ENCODE data around the gene WASHC3. TPM values are rescaled to one million over a fixed set of nuclear protein-coding genes. Genes with fewer than 3 reads are reported as not detected.
A peak's percentile ranks its signal among the peaks of the same experiment; 100 is the strongest.

The WASHC3 gene
- total RNA-seq, 4 donors from 2014 or later: 60.4 to 99.4 (median 63.3) TPM

- no peaks in the 10 kb centered on the region for H3K27me3 ChIP-seq
- no peak for DNase-seq (ENCODE audit: low spot score in 2 of 2)
- no peak overlapping the region for H3K4me3 ChIP-seq
- no peaks in the 10 kb centered on the region for H3K9me3 ChIP-seq
- H3K36me3 ChIP-seq: peaks cover 0 to 95% (median 6%) of the 10 kb centered on the region in 3 donors
- no peak overlapping the region for H3K27ac ChIP-seq
- no peaks in the 10 kb centered on the region for H3K4me1 ChIP-seq
- 68 to 78% methylated on average over 1 of the region's 1 CpG for WGBS, 2 donors
- TF ChIP-seq, protein P1, sequence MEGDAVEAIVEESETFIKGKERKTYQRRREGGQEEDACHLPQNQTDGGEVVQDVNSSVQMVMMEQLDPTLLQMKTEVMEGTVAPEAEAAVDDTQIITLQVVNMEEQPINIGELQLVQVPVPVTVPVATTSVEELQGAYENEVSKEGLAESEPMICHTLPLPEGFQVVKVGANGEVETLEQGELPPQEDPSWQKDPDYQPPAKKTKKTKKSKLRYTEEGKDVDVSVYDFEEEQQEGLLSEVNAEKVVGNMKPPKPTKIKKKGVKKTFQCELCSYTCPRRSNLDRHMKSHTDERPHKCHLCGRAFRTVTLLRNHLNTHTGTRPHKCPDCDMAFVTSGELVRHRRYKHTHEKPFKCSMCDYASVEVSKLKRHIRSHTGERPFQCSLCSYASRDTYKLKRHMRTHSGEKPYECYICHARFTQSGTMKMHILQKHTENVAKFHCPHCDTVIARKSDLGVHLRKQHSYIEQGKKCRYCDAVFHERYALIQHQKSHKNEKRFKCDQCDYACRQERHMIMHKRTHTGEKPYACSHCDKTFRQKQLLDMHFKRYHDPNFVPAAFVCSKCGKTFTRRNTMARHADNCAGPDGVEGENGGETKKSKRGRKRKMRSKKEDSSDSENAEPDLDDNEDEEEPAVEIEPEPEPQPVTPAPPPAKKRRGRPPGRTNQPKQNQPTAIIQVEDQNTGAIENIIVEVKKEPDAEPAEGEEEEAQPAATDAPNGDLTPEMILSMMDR (IDR thresholded peaks at IDR 0.05): no peak
- no peak for TF ChIP-seq POLR2A (IDR thresholded peaks at IDR 0.05)
- TF ChIP-seq EP300 (IDR thresholded peaks at IDR 0.05): no peak
Measured at GRCh38 chr12:102050660-102051430, 10.9 kb downstream of the WASHC3 start.

DNA sequence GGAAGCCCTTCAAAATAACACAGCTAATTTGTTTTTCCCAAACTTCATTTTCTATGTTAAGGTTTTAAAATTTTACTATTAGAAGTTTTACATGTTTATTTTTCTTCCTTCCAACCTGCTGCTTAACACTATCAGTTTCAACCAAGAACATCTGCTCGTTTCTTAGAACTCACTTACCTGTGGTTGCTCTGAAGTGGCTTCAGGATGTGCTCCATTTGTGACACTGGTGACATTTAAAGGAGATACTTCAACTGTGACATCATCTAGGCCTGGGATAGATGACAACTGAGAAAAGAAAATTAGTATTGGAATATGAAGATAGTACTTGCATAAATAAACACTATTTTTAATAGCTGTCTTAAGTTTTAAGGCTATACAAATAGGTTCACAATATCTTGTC, 17.9 kb downstream of the WASHC3 start:
- H3K9me3 ChIP-seq: no peaks in the 10 kb centered on the region
- H3K27ac ChIP-seq: no peak overlapping the region
- H3K36me3 ChIP-seq: peaks cover 0 to 72% (median 3%) of the 10 kb centered on the region in 3 donors
- TF ChIP-seq EP300 (IDR thresholded peaks at IDR 0.05) (no peak), POLR2A (IDR thresholded peaks at IDR 0.05) (no peak)
- TF ChIP-seq, protein P1 (IDR thresholded peaks at IDR 0.05): no peak
- no peaks in the 10 kb centered on the region for H3K4me1 ChIP-seq
- no peaks in the 10 kb centered on the region for H3K27me3 ChIP-seq
- no peak for DNase-seq (ENCODE audit: low spot score in 2 of 2)
- no peak overlapping the region for H3K4me3 ChIP-seq
- WGBS, 2 donors: 91% methylated on average over 1 of the region's 1 CpG

DNA sequence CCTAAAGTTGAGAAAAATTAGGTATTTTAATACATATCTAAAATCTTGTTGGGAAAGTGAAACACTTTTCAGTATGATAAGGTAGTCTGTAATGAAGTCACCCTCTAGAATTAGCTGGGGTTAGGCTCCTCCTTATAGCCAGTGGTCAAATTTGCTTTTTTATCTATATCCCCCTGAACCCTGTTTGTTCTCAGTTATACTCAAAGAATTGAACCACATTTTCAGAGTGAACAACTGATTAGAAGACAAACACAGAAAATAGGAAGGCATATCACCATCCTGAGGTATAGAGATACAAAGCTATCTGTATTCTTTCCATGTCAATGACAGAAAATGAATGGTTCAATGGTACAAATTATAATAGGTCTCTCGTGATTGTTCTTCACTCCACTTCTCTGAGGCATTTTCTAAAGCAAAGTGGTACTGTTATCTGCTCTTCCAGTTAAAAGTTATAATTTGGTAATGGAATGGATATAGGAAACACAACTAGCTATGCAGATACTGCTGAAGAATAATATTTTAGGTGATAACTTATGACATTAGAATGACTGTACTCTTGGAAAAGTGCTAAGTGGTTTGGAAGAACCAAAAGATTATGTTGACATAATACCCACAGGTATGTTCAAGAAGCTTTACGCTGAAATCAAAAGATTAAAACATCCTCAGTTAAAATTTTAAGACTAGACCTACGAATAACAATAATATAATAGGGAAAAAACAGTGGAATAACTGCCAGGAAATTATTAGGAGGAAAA, 27.6 kb downstream of the WASHC3 start:
- Histone ChIP-seq H3K9me3 (no peaks in the 10 kb centered on the region), H3K36me3 (peaks cover 0 to 66% (median 0%) of the 10 kb centered on the region in 3 donors)

DNA sequence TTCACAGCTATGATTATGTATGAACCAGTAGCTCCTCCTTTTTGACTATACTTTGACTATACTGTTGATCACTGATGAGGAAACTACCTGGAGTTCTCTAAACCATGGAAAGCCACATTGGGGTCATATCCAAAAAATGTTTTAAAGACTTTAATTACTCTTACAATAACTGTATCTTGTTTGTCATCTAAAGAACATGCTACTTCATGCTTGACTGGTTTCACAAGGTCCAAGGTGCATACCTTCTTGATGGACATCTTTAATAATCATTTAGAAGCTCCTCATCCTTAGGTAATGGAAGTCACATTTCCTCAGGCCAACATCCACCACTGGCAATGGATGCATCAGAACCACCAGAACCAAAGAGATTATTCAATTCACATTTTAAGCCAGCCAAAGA, 29.9 kb downstream of the WASHC3 start:
- Histone ChIP-seq H3K27ac (no peak overlapping the region), H3K27me3 (no peaks in the 10 kb centered on the region), H3K36me3 (peaks cover 0 to 42% (median 0%) of the 10 kb centered on the region in 3 donors), H3K4me1 (peaks cover 0 to 11% (median 0%) of the 10 kb centered on the region in 4 donors), H3K9me3 (no peaks in the 10 kb centered on the region), H3K4me3 (no peak overlapping the region)
- no peak for DNase-seq (ENCODE audit: low spot score in 2 of 2)
- TF ChIP-seq POLR2A (IDR thresholded peaks at IDR 0.05) (no peak), EP300 (IDR thresholded peaks at IDR 0.05) (no peak)
- TF ChIP-seq, protein P1 (IDR thresholded peaks at IDR 0.05): no peak

More for the DNA sequence above, 27.6 kb downstream of the WASHC3 start:
- WGBS, 2 donors: 55 to 61% methylated on average over 3 of the region's 3 CpGs
- TF ChIP-seq, protein P1 (IDR thresholded peaks at IDR 0.05): no peak
- TF ChIP-seq EP300 (IDR thresholded peaks at IDR 0.05) (no peak), POLR2A (IDR thresholded peaks at IDR 0.05) (no peak)
- Histone ChIP-seq H3K27ac (no peak overlapping the region), H3K4me1 (peaks cover 0 to 6% (median 0%) of the 10 kb centered on the region in 4 donors), H3K27me3 (no peaks in the 10 kb centered on the region), H3K4me3 (no peak overlapping the region)
- no peak for DNase-seq (ENCODE audit: low spot score in 2 of 2)

GRCh38 chr12:102029141-102029540, 32.6 kb downstream of the WASHC3 start:
- Histone ChIP-seq H3K36me3 (peaks cover 0 to 21% (median 0%) of the 10 kb centered on the region in 3 donors), H3K4me3 (no peak overlapping the region), H3K9me3 (no peaks in the 10 kb centered on the region), H3K27me3 (no peaks in the 10 kb centered on the region), H3K27ac (peak overlapping the region in 2 of 4 donors; percentile 21 to 32), H3K4me1 (peaks cover 0 to 18% (median 0%) of the 10 kb centered on the region in 4 donors)
- 29 to 35% methylated on average over 4 of the region's 4 CpGs for WGBS, 2 donors
- DNase-seq (ENCODE audit: low spot score in 2 of 2): no peak
- TF ChIP-seq EP300 (IDR thresholded peaks at IDR 0.05) (no peak), POLR2A (IDR thresholded peaks at IDR 0.05) (no peak)
- TF ChIP-seq, protein P1 (IDR thresholded peaks at IDR 0.05): no peak
